GM06990 (cell line): ENCODE measurements around the gene FAM120B.

Experiments
- DNase-seq: peaks from one replicate; pipeline ENCODE4 v3.0.0-alpha.2; 2011; ENCODE audit not compliant: insufficient read length; ENCODE audit errors: extremely low read depth
- H3K27me3 ChIP-seq: replicated peaks from 2 replicates; pipeline ENCODE4 v1.6.0; 2011; ENCODE audit warnings: low read length; ENCODE audit not compliant: control insufficient read depth, insufficient read depth
- H3K36me3 ChIP-seq: 2 replicates; pipeline ENCODE4 v1.5.1; 2011; ENCODE audit warnings: low read length; ENCODE audit not compliant: control insufficient read depth, insufficient read depth
- H3K4me3 ChIP-seq: replicated peaks from 2 replicates; pipeline ENCODE4 v1.5.1; 2011; ENCODE audit warnings: low read depth, mild to moderate bottlenecking, control low read depth, low read length
- TF ChIP-seq, protein P1 (sequence below): IDR thresholded peaks from 2 replicates; pipeline ENCODE4 v1.5.1; 2011; ENCODE audit warnings: low read length, control low read depth, mild to moderate bottlenecking, inconsistent platforms; ENCODE audit not compliant: insufficient read depth, poor library complexity, severe bottlenecking

FAM120B gene

DNA sequence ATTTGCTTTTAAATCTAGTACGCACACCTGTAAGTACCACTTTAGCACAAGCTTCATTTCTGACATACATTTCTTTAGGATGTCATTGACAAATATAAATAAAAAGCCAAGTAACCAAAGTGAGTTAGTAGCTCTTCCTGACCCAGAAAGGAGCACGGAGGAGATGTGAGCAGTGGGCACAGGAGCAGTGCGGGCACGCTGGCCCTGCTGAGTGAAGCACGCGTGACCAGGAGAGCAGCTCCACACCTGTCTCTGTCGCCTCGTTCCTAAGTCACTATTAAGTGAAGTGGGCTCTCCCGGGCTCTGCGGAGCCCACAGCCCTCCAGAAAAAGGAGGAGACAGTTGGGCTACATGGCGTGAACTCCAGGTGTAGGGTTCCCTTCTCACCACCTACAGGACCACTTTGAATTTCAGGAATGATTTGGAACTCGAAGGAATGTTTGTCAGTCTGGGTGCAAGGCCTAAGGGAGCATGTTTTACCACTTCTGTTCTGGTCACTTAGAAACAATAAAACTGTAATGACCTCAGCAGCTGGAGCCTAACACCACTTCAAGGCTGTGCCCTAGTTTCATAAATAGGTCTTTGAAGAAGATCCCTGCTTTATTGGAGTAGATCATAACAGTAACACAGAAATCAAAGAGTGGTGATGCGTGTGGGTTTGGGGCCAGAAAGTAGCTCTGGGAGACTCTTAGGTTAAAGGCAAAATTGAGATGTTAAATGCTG is 95.9 kb downstream of the FAM120B start:
- Histone ChIP-seq H3K4me3 (no peak overlapping the region), H3K27me3 (no peaks in the 10 kb centered on the region), H3K36me3 (peaks cover 16% of the 10 kb centered on the region)
- no peak for DNase-seq
- TF ChIP-seq, protein P1, sequence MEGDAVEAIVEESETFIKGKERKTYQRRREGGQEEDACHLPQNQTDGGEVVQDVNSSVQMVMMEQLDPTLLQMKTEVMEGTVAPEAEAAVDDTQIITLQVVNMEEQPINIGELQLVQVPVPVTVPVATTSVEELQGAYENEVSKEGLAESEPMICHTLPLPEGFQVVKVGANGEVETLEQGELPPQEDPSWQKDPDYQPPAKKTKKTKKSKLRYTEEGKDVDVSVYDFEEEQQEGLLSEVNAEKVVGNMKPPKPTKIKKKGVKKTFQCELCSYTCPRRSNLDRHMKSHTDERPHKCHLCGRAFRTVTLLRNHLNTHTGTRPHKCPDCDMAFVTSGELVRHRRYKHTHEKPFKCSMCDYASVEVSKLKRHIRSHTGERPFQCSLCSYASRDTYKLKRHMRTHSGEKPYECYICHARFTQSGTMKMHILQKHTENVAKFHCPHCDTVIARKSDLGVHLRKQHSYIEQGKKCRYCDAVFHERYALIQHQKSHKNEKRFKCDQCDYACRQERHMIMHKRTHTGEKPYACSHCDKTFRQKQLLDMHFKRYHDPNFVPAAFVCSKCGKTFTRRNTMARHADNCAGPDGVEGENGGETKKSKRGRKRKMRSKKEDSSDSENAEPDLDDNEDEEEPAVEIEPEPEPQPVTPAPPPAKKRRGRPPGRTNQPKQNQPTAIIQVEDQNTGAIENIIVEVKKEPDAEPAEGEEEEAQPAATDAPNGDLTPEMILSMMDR, result no peak

DNA sequence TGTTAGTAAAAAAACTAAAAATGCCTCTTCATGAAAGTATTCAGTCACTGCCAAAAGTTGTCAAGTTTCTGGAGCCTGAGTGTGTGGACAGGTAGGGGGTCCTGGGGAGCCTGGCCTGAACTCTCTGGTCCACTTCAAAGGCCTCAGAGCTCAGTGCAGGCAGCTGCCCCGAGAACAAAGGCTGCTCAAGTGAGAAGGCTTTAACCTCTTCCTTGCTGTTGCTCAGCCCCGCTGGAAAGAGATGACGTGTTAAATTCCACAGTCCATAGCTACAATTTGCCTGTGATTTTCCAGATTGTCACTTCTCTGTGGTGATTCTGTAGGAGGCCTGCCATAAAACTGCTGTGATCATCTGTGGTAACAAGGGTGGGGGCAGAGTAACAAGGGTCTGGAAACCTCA is 96.9 kb downstream of the FAM120B start:
- Histone ChIP-seq H3K27me3 (no peaks in the 10 kb centered on the region), H3K4me3 (no peak overlapping the region), H3K36me3 (peaks cover 14% of the 10 kb centered on the region)
- DNase-seq, result no peak
- TF ChIP-seq, protein P1, result no peak

DNA sequence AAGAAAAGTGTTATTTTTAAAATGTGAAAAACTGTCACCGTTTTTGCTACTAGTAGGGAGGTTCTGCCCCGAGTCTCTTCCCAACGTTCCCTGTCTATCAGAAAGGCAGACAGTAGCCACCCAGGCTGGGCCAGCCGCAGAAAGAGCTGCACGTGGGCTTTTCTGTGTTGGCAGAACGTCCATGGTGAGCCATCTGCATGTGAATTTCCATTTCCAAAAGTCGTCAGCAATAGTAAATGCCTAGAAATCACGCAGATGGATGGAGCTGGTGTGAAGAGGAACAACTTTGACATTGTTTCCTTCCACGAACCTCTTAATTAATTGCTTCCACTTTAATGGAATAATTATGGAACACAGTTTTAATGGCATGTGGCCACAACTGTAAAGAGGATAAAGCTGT is 97.5 kb downstream of the FAM120B start:
- Histone ChIP-seq H3K36me3 (peaks cover 14% of the 10 kb centered on the region), H3K4me3 (no peak overlapping the region), H3K27me3 (no peaks in the 10 kb centered on the region)
- no peak for DNase-seq
- TF ChIP-seq, protein P1, result no peak

DNA sequence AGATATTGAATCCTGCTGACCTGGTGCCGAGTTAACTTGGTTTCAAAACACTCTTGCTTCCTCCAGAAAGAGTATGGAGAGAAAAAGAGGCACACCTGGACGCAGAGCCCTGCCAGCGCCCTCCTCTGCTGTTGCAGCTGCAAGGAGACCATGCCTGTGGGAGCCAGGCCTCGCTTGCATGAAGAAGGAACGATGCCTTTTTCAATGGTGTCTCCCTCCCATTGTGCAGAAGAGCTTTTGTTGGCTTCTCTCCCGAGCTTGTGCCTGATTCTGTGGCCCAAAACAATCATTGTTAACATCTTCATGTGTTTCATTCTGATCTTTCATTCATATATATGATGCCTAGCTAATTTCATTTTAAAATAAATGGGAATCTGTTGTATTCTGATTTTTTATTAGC is 98.1 kb downstream of the FAM120B start:
- no peak for DNase-seq
- H3K36me3 ChIP-seq, result peaks cover 14% of the 10 kb centered on the region
- H3K4me3 ChIP-seq, result no peak overlapping the region
- TF ChIP-seq, protein P1, result no peak
- no peaks in the 10 kb centered on the region for H3K27me3 ChIP-seq

DNA sequence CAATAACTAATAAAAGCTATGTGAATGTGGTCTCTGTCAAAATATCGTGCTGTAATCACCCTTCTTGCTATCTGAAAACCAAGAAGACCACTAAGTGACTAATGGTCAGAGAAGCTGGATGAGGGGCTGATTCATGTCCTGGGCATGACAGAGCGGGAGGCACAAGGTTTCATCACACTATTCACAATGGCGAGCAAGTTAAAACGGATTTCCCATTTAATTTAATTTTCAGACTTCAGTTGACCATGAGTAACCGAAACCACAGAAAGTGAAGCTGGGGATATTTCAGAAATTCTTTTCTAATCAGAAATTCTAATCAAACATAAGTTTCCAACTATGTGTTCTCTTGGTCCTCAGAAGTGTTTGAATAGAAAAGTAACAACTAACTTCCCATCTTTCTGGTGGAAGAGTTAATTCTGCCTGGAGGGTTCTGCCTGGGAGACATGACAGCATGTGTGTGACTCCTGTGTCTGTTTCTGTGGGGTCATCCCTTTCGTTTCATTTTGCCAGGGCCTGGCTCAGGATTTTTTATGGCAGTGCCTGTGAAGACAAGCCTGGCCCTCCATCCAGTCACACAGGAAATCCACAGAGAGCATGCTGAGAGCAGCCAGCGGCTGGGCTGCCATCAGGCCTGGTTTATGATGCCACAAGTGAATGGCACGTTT is 98.9 kb downstream of the FAM120B start:
- Histone ChIP-seq H3K4me3 (no peak overlapping the region), H3K27me3 (no peaks in the 10 kb centered on the region), H3K36me3 (peaks cover 14% of the 10 kb centered on the region)
- DNase-seq, result no peak
- TF ChIP-seq, protein P1, result no peak
